Spleen (tissue), 7 donors: ENCODE results near the gene EFCAB8.

ENCODE experiments used
- POLR2A ChIP-seq, 3 donors: fragments of 450-650 bp; IDR thresholded peaks; one replicate each; pipeline ENCODE4 v1.5.1; 2017; ENCODE audit warnings: antibody characterized with exemption in 3 of 3, mild to moderate bottlenecking in 1 of 3
- POLR2AphosphoS5 ChIP-seq, 3 donors: sonication (generic); formaldehyde crosslinking; IDR thresholded peaks; one replicate each; pipeline ENCODE4 v1.5.1; 2017; ENCODE audit warnings: antibody characterized with exemption in 3 of 3
- TF ChIP-seq, protein P1 (sequence below), 11 experiments: fragments of 200-600 bp in 7 of 11; fragments of 450-650 bp in 4 of 11; sonication (generic) in 4 of 11; IDR thresholded peaks in 8 of 11; conservative IDR thresholded peaks in 3 of 11; 1 replicate in 7 of 11; 2 replicates in 4 of 11; pipeline versions ENCODE4 v1.4.0 to v1.8.0; 2016 to 2021; ENCODE audit warnings: antibody characterized with exemption in 11 of 11, inconsistent platforms in 4 of 11, mild to moderate bottlenecking in 1 of 11
- donor health status: DM: no; HTN: no; CAD: no; lungs with moderate emphysema.
- donor health status: DM: no; HTN: no; CAD: no.
- donor health status: DM: no; HTN: no; CAD: no.

- TF ChIP-seq, protein P1, sequence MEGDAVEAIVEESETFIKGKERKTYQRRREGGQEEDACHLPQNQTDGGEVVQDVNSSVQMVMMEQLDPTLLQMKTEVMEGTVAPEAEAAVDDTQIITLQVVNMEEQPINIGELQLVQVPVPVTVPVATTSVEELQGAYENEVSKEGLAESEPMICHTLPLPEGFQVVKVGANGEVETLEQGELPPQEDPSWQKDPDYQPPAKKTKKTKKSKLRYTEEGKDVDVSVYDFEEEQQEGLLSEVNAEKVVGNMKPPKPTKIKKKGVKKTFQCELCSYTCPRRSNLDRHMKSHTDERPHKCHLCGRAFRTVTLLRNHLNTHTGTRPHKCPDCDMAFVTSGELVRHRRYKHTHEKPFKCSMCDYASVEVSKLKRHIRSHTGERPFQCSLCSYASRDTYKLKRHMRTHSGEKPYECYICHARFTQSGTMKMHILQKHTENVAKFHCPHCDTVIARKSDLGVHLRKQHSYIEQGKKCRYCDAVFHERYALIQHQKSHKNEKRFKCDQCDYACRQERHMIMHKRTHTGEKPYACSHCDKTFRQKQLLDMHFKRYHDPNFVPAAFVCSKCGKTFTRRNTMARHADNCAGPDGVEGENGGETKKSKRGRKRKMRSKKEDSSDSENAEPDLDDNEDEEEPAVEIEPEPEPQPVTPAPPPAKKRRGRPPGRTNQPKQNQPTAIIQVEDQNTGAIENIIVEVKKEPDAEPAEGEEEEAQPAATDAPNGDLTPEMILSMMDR (IDR thresholded peaks at IDR 0.05 in 8 of 11, conservative IDR thresholded peaks at IDR 0.05 in 3 of 11): no peak
- TF ChIP-seq POLR2A (IDR thresholded peaks at IDR 0.05) (no peak), POLR2AphosphoS5 (IDR thresholded peaks at IDR 0.05) (no peak)
These were observed 10.8 kb upstream of the EFCAB8 start for GRCh38 chr20:32847964-32848363.
